H9 (cell line): ENCODE measurements around the gene MESD. TPM values are rescaled to one million over a fixed set of nuclear protein-coding genes. Genes with fewer than 3 reads are reported as not detected.

Experiments
- DNase-seq: peaks from one replicate; pipeline ENCODE4 v3.0.0-alpha.2; 2017
- H2AFZ ChIP-seq: one replicate; pipeline ENCODE4 v1.6.1; 2013; ENCODE audit warnings: mild to moderate bottlenecking, low read length, control low read depth, moderate library complexity
- H2AK5ac ChIP-seq: 2 replicates; pipeline ENCODE4 v1.6.1; 2013; ENCODE audit warnings: low read length, control low read depth, mixed read lengths; ENCODE audit not compliant: insufficient read length
- H2BK120ac ChIP-seq: one replicate; pipeline ENCODE4 v1.6.1; 2013; ENCODE audit warnings: low read depth, mild to moderate bottlenecking, low read length, control low read depth, inconsistent platforms; ENCODE audit not compliant: poor library complexity, severe bottlenecking
- H2BK12ac ChIP-seq: 2 replicates; pipeline ENCODE4 v1.6.1; 2013; ENCODE audit warnings: low read length, control low read depth, mixed read lengths, low read depth; ENCODE audit not compliant: insufficient read length
- H2BK15ac ChIP-seq: 2 replicates; pipeline ENCODE4 v1.6.1; 2013; ENCODE audit warnings: low read depth, low read length, control low read depth
- H2BK20ac ChIP-seq: one replicate; pipeline ENCODE4 v1.6.1; 2013; ENCODE audit warnings: low read depth, mild to moderate bottlenecking, low read length, control low read depth, inconsistent platforms; ENCODE audit not compliant: poor library complexity, severe bottlenecking
- H2BK5ac ChIP-seq: 2 replicates; pipeline ENCODE4 v1.6.1; 2013; ENCODE audit warnings: low read length, control low read depth, mixed read lengths; ENCODE audit not compliant: insufficient read length
- H3K14ac ChIP-seq: 2 replicates; pipeline ENCODE4 v1.6.1; 2013; ENCODE audit warnings: low read length, control low read depth; ENCODE audit not compliant: insufficient read depth
- H3K18ac ChIP-seq: 2 replicates; pipeline ENCODE4 v1.6.1; 2013; ENCODE audit warnings: low read depth, mild to moderate bottlenecking, mixed read lengths, low read length, control low read depth; ENCODE audit not compliant: insufficient read length
- H3K23ac ChIP-seq: 2 replicates; pipeline ENCODE4 v1.6.1; 2013; ENCODE audit warnings: low read length, control low read depth, mixed read lengths, low read depth; ENCODE audit not compliant: insufficient read length
- H3K23me2 ChIP-seq: 2 replicates; pipeline ENCODE4 v1.6.1; 2013; ENCODE audit warnings: low read depth, mild to moderate bottlenecking, mixed read lengths, low read length, control low read depth; ENCODE audit not compliant: insufficient read length, poor library complexity, severe bottlenecking
- H3K27ac ChIP-seq: 2 replicates; pipeline ENCODE4 v1.5.1; 2013; ENCODE audit warnings: low read length, control low read depth, mixed read lengths, low read depth; ENCODE audit not compliant: insufficient read length
- H3K27me3 ChIP-seq: 2 replicates; pipeline ENCODE4 v1.6.1; 2013; ENCODE audit warnings: low read length, control low read depth, inconsistent platforms; ENCODE audit not compliant: insufficient read depth
- H3K4ac ChIP-seq: 2 replicates; pipeline ENCODE4 v1.6.1; 2013; ENCODE audit warnings: low read depth, mild to moderate bottlenecking, control low read depth, inconsistent platforms, low read length, moderate library complexity
- H3K4me1 ChIP-seq: 2 replicates; pipeline ENCODE4 v1.6.1; 2013; ENCODE audit warnings: low read length, control low read depth, inconsistent platforms; ENCODE audit not compliant: insufficient read depth
- H3K4me2 ChIP-seq: 2 replicates; pipeline ENCODE4 v1.6.1; 2013; ENCODE audit warnings: low read length, control low read depth, mixed read lengths; ENCODE audit not compliant: insufficient read length, insufficient read depth
- H3K56ac ChIP-seq: 2 replicates; pipeline ENCODE4 v1.6.1; 2013; ENCODE audit warnings: low read depth, mild to moderate bottlenecking, mixed read lengths, low read length, control low read depth; ENCODE audit not compliant: insufficient read length
- H3K79me1 ChIP-seq: 2 replicates; pipeline ENCODE4 v1.6.1; 2013; ENCODE audit warnings: low read depth, mild to moderate bottlenecking, moderate library complexity, low read length, control low read depth, inconsistent platforms; ENCODE audit not compliant: insufficient read depth, poor library complexity, severe bottlenecking
- H3K79me2 ChIP-seq: 2 replicates; pipeline ENCODE4 v1.6.1; 2013; ENCODE audit warnings: low read length, control low read depth, inconsistent platforms; ENCODE audit not compliant: insufficient read depth
- H3K9ac ChIP-seq: 2 replicates; pipeline ENCODE4 v1.6.1; 2013; ENCODE audit warnings: low read length, control low read depth, mixed read lengths; ENCODE audit not compliant: insufficient read length; ENCODE audit errors: extremely low read depth
- H3K9me3 ChIP-seq: one replicate; pipeline ENCODE4 v1.6.1; 2013; ENCODE audit warnings: low read depth, low read length, inconsistent platforms; ENCODE audit not compliant: control insufficient read depth
- H3T11ph ChIP-seq: one replicate; pipeline ENCODE4 v1.6.1; 2013; ENCODE audit warnings: mild to moderate bottlenecking, low read length, control low read depth, inconsistent platforms
- H4K20me1 ChIP-seq: one replicate; pipeline ENCODE4 v1.6.1; 2013; ENCODE audit not compliant: control insufficient read depth, insufficient read length, insufficient read depth
- H4K5ac ChIP-seq: 2 replicates; pipeline ENCODE4 v1.6.1; 2013; ENCODE audit warnings: low read depth, mild to moderate bottlenecking, mixed read lengths, low read length, control low read depth; ENCODE audit not compliant: insufficient read length
- H4K8ac ChIP-seq: replicated peaks from 2 replicates; pipeline ENCODE4 v1.6.1; 2013; ENCODE audit warnings: low read length, control low read depth, mixed read lengths, low read depth; ENCODE audit not compliant: insufficient read length
- H4K91ac ChIP-seq: 2 replicates; pipeline ENCODE4 v1.6.1; 2013; ENCODE audit warnings: low read depth, mild to moderate bottlenecking, moderate library complexity, mixed read lengths, low read length, control low read depth; ENCODE audit not compliant: insufficient read length
- H3K27ac Mint-ChIP-seq, 3 experiments: 2 replicates in 2 of 3; 3 replicates in 1 of 3; pipeline ENCODE4 v1.8.0; 2020 to 2021; ENCODE audit warnings: mixed read lengths in 3 of 3, mild to moderate bottlenecking in 1 of 3, moderate library complexity in 1 of 3
- H3K27me3 Mint-ChIP-seq: 2 replicates; pipeline ENCODE4 v1.8.0; 2021; ENCODE audit warnings: low read depth, mild to moderate bottlenecking, moderate library complexity, mixed read lengths
- H3K36me3 Mint-ChIP-seq, 3 experiments: 2 replicates in 2 of 3; 3 replicates in 1 of 3; pipeline ENCODE4 v1.8.0; 2020 to 2021; ENCODE audit warnings: low read depth in 3 of 3, mixed read lengths in 3 of 3; ENCODE audit not compliant: insufficient read depth in 1 of 3
- H3K4me1 Mint-ChIP-seq, 2 experiments: 2 replicates each; pipeline ENCODE4 v1.8.0; 2020; ENCODE audit warnings: mixed read lengths in 2 of 2
- H3K4me3 Mint-ChIP-seq, 2 experiments: 2 replicates in 1 of 2; 3 replicates in 1 of 2; pipeline ENCODE4 v1.8.0; 2020 to 2021; ENCODE audit warnings: mild to moderate bottlenecking in 2 of 2, mixed read lengths in 2 of 2, moderate library complexity in 1 of 2
- H3K9me3 Mint-ChIP-seq, 2 experiments: 2 replicates in 1 of 2; 3 replicates in 1 of 2; pipeline ENCODE4 v1.8.0; 2020; ENCODE audit warnings: mild to moderate bottlenecking in 2 of 2, mixed read lengths in 2 of 2, moderate library complexity in 1 of 2
- CTCF ChIP-seq: fragments of 200-600 bp; sonication (generic); conservative IDR thresholded peaks from 3 replicates; pipeline ENCODE4 v1.8.0; 2021; ENCODE audit warnings: antibody characterized with exemption, mild to moderate bottlenecking
- WGBS: extraction: QIAGEN DNeasy Blood & Tissue Kit; methylation state at CpG from one replicate; pipeline ENCODE4 v1.1.7; 2013; ENCODE audit warnings: missing lambda C conversion rate, low lambda C conversion rate, mixed read lengths; ENCODE audit not compliant: insufficient read length; ENCODE audit errors: extremely low coverage; 5-methylcytosine and 5-hydroxymethylcytosine counted together
- total RNA-seq: library from RNA; stranded (reverse); gene quantifications from 2 replicates; pipeline ENCODE4 v1.2.1, GENCODE V29; 2021

The MESD gene
- total RNA-seq, 1 experiment from 2014 or later, result 29.1 TPM

- Histone ChIP-seq H2BK120ac (no peak overlapping the region), H4K8ac (no peak overlapping the region), H3K23ac (no peak overlapping the region), H3T11ph (no peak overlapping the region), H3K18ac (no peak overlapping the region), H3K9ac (no peak overlapping the region), H4K91ac (no peak overlapping the region), H3K56ac (no peak overlapping the region), H3K4ac (no peak overlapping the region), H3K23me2 (no peaks in the 10 kb centered on the region), H3K79me1 (no peaks in the 10 kb centered on the region), H4K20me1 (no peaks in the 10 kb centered on the region), H3K27ac (no peak overlapping the region), H2BK5ac (no peak overlapping the region), H3K9me3 (no peaks in the 10 kb centered on the region), H3K14ac (no peak overlapping the region), H3K27me3 (no peaks in the 10 kb centered on the region), H2AK5ac (no peak overlapping the region), H2BK15ac (no peak overlapping the region), H2BK12ac (no peak overlapping the region), H3K4me2 (no peak overlapping the region), H3K79me2 (no peaks in the 10 kb centered on the region), H2BK20ac (no peak overlapping the region), H4K5ac (no peak overlapping the region), H3K4me1 (peaks cover 3% of the 10 kb centered on the region), H2AFZ (no peak overlapping the region)
- no peak for TF ChIP-seq CTCF
- no peaks in the 10 kb centered on the region for H3K9me3 Mint-ChIP-seq
- DNase-seq, result no peak
- no peak overlapping the region for H3K4me3 Mint-ChIP-seq
- WGBS, result no CpG with 5 or more reads among the region's 5 CpGs
- no peak overlapping the region; a peak in 1 of 7 replicates for H3K27ac Mint-ChIP-seq
- H3K4me1 Mint-ChIP-seq, result peaks cover 33 to 36% of the 10 kb centered on the region in 2 experiments
- H3K27me3 Mint-ChIP-seq, result no peaks in the 10 kb centered on the region
- peaks cover 25 to 41% (median 26%) of the 10 kb centered on the region in 3 experiments for H3K36me3 Mint-ChIP-seq
Measured at GRCh38 chr15:80951941-80952340, 37.7 kb downstream of the MESD start.
